Measurements from ENCODE around the gene TMEM40. TPM values are rescaled to one million over a fixed set of nuclear protein-coding genes. Genes with fewer than 3 reads are reported as not detected.

TMEM40 gene
- total and polyA plus RNA-seq, 2 experiments from 2014 or later: 0.14 to 0.48 TPM

GRCh38 chr3:12754313-12754712 is 4.7 kb downstream of the TMEM40 start:
- no peak overlapping the region for H3K4me2 ChIP-seq
- Mint-ChIP-seq H3K4me3 (no peak overlapping the region), H3K4me1 (peaks cover 7% of the 10 kb centered on the region; the same call in 2 of the 3 replicates), H3K27me3 (ENCODE audit: insufficient read depth, low read depth, poor library complexity) (peaks cover 10% of the 10 kb centered on the region), H3K36me3 (ENCODE audit: low read depth) (no peaks in the 10 kb centered on the region), H3K27ac (no peak overlapping the region), H3K9me3 (no peaks in the 10 kb centered on the region)
- H3K4me1 ChIP-seq (ENCODE audit: insufficient read depth): no peaks in the 10 kb centered on the region
- no peak overlapping the region for H3K4me3 ChIP-seq
- no peak overlapping the region for H3K27ac ChIP-seq (ENCODE audit: low read depth)
- H3F3A ChIP-seq (replicated peaks; ENCODE audit: low read depth): no peaks in the 10 kb centered on the region
- ATAC-seq (no peak), DNase-seq (ENCODE audit: low spot score) (no peak)
- H3K36me3 ChIP-seq (ENCODE audit: insufficient read depth): no peaks in the 10 kb centered on the region
- H4K20me1 ChIP-seq (replicated peaks; ENCODE audit: insufficient read depth): no peaks in the 10 kb centered on the region
- no peak overlapping the region for H2AFZ ChIP-seq
- no peaks in the 10 kb centered on the region for H3K9me2 ChIP-seq (ENCODE audit: insufficient read depth)
- TF ChIP-seq ZNF462 (CRISPR knock-in tag; IDR thresholded peaks at IDR 0.05) (no peak), ZNF331 (CRISPR knock-in tag; IDR thresholded peaks at IDR 0.05; ENCODE audit: low read depth) (no peak), NANOG (IDR thresholded peaks at IDR 0.05; ENCODE audit: borderline replicate concordance) (no peak), REST (IDR thresholded peaks at IDR 0.05; ENCODE audit: unreplicated experiment) (no peak), JUNB (IDR thresholded peaks at IDR 0.05; ENCODE audit: unreplicated experiment) (no peak), CREB1 (CRISPR knock-in tag; IDR thresholded peaks at IDR 0.05; ENCODE audit: low read depth) (no peak), POLR2AphosphoS5 (IDR thresholded peaks at IDR 0.05; ENCODE audit: low read depth) (no peak), ETS1 (IDR thresholded peaks at IDR 0.05) (no peak), EZH2 (IDR thresholded peaks at IDR 0.05; ENCODE audit: low read depth, unreplicated experiment) (no peak), STAT1 (IDR thresholded peaks at IDR 0.05; ENCODE audit: unreplicated experiment) (no peak), ZNF114 (CRISPR knock-in tag; IDR thresholded peaks at IDR 0.05) (no peak), EZH2phosphoT487 (IDR thresholded peaks at IDR 0.05; ENCODE audit: unreplicated experiment) (no peak), CTCF (conservative IDR thresholded peaks at IDR 0.05; ENCODE audit: low read depth in 2 of 2) (no peak)
- H3K27me3 ChIP-seq (ENCODE audit: insufficient read depth): no peaks in the 10 kb centered on the region
- H3K79me2 ChIP-seq (replicated peaks; ENCODE audit: insufficient read depth): no peaks in the 10 kb centered on the region

All from GM23338 (cell line).